Ectodermal cell (in vitro differentiated cells): ENCODE results near the gene MYLK2.

Experiments used
- H3K27ac ChIP-seq: 2 replicates; pipeline ENCODE4 v1.7.0; 2013; ENCODE audit warnings: mild to moderate bottlenecking, low read depth, low read length; ENCODE audit not compliant: insufficient read depth, poor library complexity, severe bottlenecking
- H3K27me3 ChIP-seq: 2 replicates; pipeline ENCODE4 v1.7.0; 2013; ENCODE audit warnings: mild to moderate bottlenecking, low read length; ENCODE audit not compliant: insufficient read depth, control insufficient read depth, poor library complexity, severe bottlenecking
- H3K36me3 ChIP-seq: one replicate; pipeline ENCODE4 v1.7.0; 2013; ENCODE audit warnings: low read length; ENCODE audit not compliant: control insufficient read depth, insufficient read depth
- H3K4me1 ChIP-seq: one replicate; pipeline ENCODE4 v1.7.0; 2013; ENCODE audit warnings: low read length; ENCODE audit not compliant: control insufficient read depth, insufficient read depth
- H3K4me3 ChIP-seq: 2 replicates; pipeline ENCODE4 v1.7.0; 2013; ENCODE audit warnings: low read depth, low read length, control low read depth; ENCODE audit not compliant: insufficient read depth
- H3K9me3 ChIP-seq: 2 replicates; pipeline ENCODE4 v1.7.0; 2013; ENCODE audit warnings: mild to moderate bottlenecking, low read length, moderate library complexity; ENCODE audit not compliant: control insufficient read depth
- WGBS, 2 experiments: methylation state at CpG; one replicate each; pipeline ENCODE4 v1.1.7; 2013; ENCODE audit warnings: missing lambda C conversion rate in 2 of 2; 5-methylcytosine and 5-hydroxymethylcytosine counted together

Gene MYLK2

GRCh38 chr20:31835554-31835953 lies 16.4 kb downstream of the MYLK2 start:
- Histone ChIP-seq H3K36me3 (no peaks in the 10 kb centered on the region), H3K27ac (no peak overlapping the region), H3K9me3 (no peaks in the 10 kb centered on the region), H3K27me3 (no peaks in the 10 kb centered on the region), H3K4me3 (no peak overlapping the region), H3K4me1 (peaks cover 27% of the 10 kb centered on the region)
- 89 to 92% methylated on average over 9 of the region's 9 CpGs for WGBS, 2 experiments

DNA sequence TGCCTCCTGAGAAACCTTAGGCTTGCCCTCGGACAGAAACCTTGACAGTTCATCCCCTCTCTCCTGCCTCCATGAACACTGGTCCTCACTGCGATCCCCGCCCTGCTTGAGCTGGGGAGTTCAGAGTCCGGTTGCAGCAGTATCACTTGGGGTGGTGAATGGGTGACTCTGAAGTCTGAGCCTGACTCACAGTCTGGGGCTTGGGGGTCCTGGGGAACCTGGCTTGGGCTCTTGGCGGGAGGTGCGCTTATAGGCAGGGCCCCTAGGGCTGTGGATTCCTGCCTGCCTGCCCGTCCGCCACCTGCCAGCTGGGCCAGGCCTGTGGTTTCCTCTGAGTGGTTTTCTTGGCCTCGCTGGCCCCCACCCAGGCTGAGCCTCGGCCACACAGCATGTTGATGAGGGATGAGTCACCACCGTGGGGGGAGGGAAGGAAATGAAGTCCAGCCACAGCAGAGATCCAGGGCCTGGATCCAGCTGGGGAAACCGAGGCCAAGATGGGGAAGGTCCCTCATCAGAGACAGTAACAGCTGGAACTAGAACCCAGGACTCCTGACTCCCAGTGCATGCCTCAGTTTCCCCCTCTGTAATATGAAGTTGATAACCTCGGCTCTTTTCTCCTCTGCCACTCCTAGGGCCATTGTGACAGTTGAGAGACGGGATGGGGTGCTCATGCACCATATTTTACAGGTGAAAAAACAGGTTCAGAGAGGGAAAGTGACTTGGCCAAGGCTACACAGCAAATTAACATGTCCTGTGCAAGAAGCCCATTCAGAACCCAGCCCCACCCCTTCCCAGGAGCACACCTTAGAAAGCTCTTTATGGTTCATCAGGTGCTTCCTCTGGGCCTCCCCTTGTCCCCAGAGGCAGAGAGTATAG lies 17.1 kb downstream of the MYLK2 start:
- Histone ChIP-seq H3K27me3 (no peaks in the 10 kb centered on the region), H3K4me1 (peaks cover 31% of the 10 kb centered on the region), H3K27ac (no peak overlapping the region), H3K4me3 (no peak overlapping the region), H3K36me3 (no peaks in the 10 kb centered on the region), H3K9me3 (no peaks in the 10 kb centered on the region)
- 81% methylated on average over 14 of the region's 14 CpGs for WGBS, 2 experiments

DNA sequence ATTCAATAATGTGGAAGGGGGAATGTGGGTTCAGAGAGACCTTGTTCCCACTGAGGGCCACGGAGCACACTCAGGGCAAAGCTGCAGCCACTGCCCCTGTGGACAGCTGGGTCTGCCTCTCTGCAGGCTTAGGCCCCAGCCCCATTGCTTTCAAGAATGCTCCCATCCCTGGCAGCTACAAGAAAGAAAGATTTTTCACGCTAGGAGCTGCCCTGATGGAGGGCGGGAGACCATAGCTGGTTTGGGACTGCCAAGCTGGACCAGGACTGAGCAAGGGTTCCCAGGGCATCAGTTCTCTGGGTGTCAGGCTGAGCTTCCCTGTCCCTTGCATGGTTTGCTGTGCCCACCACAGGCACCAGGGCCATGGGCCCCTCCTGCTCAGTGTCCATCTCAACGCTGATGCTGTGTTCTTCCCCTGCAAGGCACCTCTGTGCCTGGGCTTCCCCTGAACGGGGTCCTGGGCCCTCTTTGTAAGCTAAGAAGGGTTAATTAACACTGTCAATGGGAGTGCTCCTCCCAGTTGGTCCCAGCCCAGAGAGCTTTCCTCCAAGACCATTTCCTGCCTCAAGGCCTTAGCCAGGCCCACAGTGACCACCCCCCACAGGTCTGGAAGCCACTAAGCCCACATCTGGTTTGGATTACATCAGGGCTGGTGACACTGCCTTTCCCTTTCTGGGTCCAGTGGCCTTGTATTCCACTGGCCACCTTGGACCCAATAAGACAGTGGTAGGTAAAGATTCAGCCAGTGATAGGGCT lies 17.9 kb downstream of the MYLK2 start:
- peak overlapping the region; percentile 26 for H3K27ac ChIP-seq
- no peaks in the 10 kb centered on the region for H3K9me3 ChIP-seq
- H3K4me3 ChIP-seq, result no peak overlapping the region
- WGBS, 2 experiments, result 57 to 69% methylated on average over 5 of the region's 5 CpGs
- no peaks in the 10 kb centered on the region for H3K36me3 ChIP-seq
- no peaks in the 10 kb centered on the region for H3K27me3 ChIP-seq
- peaks cover 38% of the 10 kb centered on the region for H3K4me1 ChIP-seq

DNA sequence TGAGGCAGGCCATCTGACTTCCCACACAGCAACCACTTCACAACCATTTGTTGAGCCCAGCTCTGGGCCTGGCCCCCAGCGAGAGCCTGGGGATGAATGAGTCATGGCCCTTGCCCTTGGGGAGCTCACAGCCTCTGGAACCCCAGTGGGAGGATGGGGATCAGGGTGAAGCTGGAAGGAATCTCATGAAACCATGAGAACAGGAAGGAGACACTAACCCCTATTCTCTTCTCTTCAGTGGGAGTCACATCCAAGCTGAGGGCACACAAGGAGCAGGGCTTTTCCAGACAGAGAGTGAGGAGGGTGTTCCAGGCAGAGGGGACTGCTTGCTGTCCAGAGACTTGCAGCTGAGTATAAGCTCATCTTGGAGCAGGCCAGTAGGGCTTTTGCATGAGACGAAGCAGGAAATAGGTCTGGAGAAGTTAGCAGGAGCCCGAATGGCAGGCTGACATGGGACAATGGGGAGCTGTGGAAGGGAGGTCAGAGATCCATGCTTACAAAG lies 18.8 kb downstream of the MYLK2 start:
- Histone ChIP-seq H3K9me3 (no peaks in the 10 kb centered on the region), H3K27me3 (no peaks in the 10 kb centered on the region), H3K4me3 (no peak overlapping the region), H3K36me3 (no peaks in the 10 kb centered on the region), H3K27ac (no peak overlapping the region), H3K4me1 (peaks cover 46% of the 10 kb centered on the region)
- 52 to 60% methylated on average over 3 of the region's 3 CpGs for WGBS, 2 experiments

DNA sequence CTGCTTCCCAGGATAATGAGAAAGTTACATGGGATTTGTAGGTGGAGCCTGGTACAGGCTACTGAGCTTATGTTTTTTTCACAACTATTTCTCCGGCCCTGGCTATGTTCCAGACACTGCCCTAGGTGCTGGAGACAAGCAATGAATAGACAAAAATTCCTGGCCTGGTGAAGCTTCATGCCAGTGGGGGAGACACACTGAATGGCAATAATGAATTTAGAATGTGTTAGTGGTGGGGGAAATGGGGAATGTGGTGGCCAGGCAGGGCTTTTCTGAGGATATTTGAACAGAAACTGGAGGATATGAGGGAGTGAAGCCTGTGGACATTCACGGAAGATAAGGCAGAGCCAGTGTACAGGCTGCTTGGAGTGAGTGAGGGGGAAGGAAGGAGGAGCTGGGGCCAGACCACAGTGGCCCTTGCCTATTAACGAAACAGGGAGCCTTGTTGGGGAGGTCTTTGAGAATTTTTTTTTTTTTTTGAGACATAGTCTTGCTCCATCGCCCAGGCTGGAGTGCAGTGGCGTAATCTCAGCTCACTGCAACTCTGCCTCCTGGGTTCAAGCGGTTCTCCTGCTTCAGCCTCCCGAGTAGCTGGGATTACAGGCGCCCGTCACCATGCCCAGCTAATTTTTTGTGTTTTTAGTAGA lies 19.6 kb downstream of the MYLK2 start:
- H3K27ac ChIP-seq, result no peak overlapping the region
- 93 to 95% methylated on average over 9 of the region's 9 CpGs for WGBS, 2 experiments

DNA sequence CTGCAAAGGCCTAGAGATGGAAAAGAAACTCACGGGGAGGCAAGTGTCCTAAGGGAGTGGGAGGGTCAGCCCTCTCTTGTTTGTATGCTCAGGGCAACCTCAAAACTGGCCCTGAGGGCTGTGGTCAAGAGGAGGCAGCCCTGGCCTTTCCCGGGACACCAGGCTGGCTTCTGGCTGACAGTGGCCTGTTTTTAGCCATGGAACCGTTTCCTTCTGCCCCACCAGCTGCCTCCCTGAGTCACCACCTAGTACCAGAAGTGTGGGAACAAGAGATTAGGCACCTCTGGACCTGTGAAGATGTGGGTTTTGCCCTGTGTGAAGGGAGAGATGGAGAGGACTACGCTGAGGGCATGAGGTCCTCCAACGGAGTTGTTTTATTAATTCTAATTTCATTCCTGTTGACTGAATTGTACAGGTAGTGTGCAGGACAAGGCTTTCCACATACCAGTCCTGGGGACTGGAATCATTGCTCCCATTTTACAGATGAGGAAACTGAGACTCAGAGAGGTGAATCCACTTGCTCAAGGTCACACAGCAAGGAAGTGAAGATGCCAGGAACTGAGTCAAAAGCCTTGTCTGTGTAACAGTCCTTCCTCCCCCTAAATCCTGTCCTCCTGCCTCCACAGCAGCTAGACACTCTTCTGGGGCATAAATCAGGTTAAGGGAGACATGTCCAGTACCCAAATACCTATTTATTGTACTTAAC lies 20.8 kb downstream of the MYLK2 start:
- no peaks in the 10 kb centered on the region for H3K36me3 ChIP-seq
- no peak overlapping the region for H3K4me3 ChIP-seq
- no peaks in the 10 kb centered on the region for H3K27me3 ChIP-seq
- H3K27ac ChIP-seq, result no peak overlapping the region
- peaks cover 44% of the 10 kb centered on the region for H3K4me1 ChIP-seq
- WGBS, 2 experiments, result 87 to 89% methylated on average over 5 of the region's 5 CpGs
- H3K9me3 ChIP-seq, result no peaks in the 10 kb centered on the region

More for the DNA sequence above, 19.6 kb downstream of the MYLK2 start:
- H3K4me3 ChIP-seq, result no peak overlapping the region
- no peaks in the 10 kb centered on the region for H3K27me3 ChIP-seq
- H3K4me1 ChIP-seq, result peaks cover 45% of the 10 kb centered on the region
- no peaks in the 10 kb centered on the region for H3K36me3 ChIP-seq
- H3K9me3 ChIP-seq, result no peaks in the 10 kb centered on the region

DNA sequence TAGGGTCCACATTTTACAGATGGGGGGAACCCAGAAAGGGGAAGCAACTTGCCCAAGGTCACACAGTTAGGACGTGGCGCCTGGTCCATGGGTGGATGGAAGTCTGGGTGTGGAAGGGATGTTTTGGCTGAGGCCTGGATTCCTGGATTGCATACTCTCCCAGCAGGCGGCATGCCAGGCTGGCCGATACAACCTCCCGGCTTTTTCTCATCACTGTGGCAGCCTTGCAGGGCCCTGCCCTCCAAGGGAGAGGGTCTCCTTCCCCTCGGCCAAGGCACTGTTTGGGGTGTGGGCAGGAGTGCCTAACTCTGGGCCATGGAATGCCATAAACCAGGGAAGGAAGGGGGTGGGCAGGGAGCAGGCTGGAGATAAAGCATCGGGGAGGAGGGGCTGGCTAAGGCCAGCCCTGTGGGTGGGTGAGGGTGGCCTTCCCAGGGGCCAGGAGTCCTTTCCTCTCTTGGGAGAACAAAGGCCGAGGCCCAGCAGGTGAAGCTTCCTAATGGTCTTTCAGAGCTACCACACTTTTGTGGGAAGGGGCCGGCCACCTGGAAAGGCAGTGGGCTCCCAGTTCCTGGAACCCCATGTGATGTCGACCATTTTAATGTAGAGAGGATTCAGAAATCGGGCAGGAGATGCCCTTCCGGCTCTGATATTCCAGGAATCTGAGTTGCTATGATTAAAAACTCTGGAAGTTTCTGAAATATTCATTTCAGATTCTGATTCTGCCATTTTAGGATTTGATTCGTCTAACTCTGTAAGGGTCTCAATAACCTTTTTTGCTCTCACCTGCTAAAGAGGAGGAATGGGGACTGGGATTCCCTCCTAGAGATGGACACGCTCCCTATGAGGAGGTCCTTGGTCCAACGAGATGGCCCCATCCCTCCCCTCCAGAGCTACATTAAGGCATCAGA lies 22.0 kb downstream of the MYLK2 start:
- H3K4me3 ChIP-seq, result no peak overlapping the region
- no peaks in the 10 kb centered on the region for H3K27me3 ChIP-seq
- peaks cover 51% of the 10 kb centered on the region for H3K4me1 ChIP-seq
- H3K27ac ChIP-seq, result no peak overlapping the region
- H3K36me3 ChIP-seq, result no peaks in the 10 kb centered on the region
- H3K9me3 ChIP-seq, result no peaks in the 10 kb centered on the region
- 77 to 78% methylated on average over 15 of the region's 15 CpGs for WGBS, 2 experiments

DNA sequence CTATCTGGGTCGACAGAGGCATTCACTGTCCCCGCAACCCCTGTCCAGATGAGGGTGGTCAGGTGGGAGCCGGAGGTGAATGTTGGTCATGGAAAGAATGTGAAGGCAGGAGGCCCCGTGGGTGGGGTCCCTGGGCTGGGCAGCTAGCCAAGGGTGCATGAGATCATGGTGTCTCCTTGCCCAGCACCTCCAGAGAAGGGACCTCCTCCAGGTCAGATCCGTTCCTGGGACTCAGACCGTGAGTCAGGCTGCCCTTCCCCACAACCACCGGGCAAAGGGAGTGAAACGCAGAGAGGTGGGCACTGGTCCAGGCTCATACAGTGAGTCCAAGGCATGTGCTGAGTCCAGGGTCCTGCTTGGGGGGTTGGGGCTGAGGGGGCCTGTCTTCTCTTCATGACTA lies 22.8 kb downstream of the MYLK2 start:
- Histone ChIP-seq H3K27ac (no peak overlapping the region), H3K36me3 (no peaks in the 10 kb centered on the region), H3K4me1 (peaks cover 43% of the 10 kb centered on the region), H3K9me3 (no peaks in the 10 kb centered on the region), H3K4me3 (no peak overlapping the region), H3K27me3 (no peaks in the 10 kb centered on the region)
- 93% methylated on average over 8 of the region's 8 CpGs for WGBS, 2 experiments
